HFF-Myc (cell line): ENCODE results near the gene TRPM1.

Source experiments
- DNase-seq: peaks from one replicate; pipeline ENCODE4 v3.0.0-alpha.2; 2011; ENCODE audit warnings: low read depth; ENCODE audit errors: extremely low read depth
- H3K4me3 ChIP-seq: replicated peaks from 2 replicates; pipeline ENCODE4 v1.5.1; 2011; ENCODE audit warnings: low read depth, mild to moderate bottlenecking, control low read depth, low read length
- TF ChIP-seq, protein P1 (sequence below): IDR thresholded peaks from 2 replicates; pipeline ENCODE4 v1.5.1; 2012; ENCODE audit warnings: mild to moderate bottlenecking, low read depth, low read length, control low read depth; ENCODE audit errors: missing control alignments

TRPM1 gene

DNA sequence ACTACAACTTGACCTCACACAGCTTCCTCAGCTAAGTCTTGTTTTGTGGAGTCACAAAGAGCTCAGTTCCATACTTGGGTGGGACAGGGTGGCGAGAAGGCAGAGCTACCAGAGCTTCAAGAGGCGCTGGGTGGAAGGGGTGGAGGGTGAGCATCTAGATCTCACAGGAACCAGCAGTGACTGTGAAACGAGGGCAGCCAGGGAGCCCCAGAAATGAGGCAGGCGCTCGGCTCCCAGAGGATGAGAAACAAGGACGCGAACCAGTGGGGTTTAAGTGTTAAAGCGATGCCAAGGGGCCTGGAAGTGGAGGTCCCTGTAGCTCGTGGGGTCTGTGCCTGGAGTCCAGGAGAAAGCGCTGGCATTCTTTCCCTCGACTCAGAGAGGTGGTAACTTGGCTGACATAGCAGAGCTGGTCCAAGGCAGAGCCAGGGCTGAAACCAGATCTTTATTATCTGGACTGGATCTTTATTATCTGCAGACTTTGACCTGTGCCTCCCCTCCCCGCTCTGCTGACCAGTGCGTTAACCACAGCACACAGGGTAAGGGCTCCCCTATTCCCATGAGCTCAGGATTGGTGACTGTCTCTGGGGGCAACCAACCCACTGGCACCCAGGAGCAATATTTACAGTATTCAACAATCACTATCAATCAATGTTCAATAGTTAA lies 26.2 kb upstream of the TRPM1 start:
- DNase-seq = no peak
- H3K4me3 ChIP-seq = no peak overlapping the region
- TF ChIP-seq, protein P1, sequence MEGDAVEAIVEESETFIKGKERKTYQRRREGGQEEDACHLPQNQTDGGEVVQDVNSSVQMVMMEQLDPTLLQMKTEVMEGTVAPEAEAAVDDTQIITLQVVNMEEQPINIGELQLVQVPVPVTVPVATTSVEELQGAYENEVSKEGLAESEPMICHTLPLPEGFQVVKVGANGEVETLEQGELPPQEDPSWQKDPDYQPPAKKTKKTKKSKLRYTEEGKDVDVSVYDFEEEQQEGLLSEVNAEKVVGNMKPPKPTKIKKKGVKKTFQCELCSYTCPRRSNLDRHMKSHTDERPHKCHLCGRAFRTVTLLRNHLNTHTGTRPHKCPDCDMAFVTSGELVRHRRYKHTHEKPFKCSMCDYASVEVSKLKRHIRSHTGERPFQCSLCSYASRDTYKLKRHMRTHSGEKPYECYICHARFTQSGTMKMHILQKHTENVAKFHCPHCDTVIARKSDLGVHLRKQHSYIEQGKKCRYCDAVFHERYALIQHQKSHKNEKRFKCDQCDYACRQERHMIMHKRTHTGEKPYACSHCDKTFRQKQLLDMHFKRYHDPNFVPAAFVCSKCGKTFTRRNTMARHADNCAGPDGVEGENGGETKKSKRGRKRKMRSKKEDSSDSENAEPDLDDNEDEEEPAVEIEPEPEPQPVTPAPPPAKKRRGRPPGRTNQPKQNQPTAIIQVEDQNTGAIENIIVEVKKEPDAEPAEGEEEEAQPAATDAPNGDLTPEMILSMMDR = no peak

DNA sequence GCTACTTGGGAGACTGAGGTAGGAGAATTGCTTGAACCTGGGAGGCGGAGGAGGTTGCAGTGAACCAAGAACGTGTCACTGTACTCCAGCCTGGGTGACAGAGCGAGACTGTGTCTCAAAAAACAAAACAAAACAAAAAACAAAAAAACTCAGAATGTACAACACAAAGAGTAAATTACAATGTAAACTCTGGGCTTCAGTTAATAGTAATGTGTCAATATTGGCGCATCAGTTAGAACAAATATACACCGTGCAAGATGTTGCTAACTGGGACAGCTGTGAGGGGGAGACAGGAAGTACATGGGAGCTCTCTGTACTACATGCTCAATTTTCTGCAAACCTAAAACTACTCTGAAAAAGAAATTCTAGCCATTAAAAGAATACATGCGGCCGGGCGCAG lies 23.5 kb upstream of the TRPM1 start:
- TF ChIP-seq, protein P1 = no peak
- no peak for DNase-seq
- H3K4me3 ChIP-seq = no peak overlapping the region

DNA sequence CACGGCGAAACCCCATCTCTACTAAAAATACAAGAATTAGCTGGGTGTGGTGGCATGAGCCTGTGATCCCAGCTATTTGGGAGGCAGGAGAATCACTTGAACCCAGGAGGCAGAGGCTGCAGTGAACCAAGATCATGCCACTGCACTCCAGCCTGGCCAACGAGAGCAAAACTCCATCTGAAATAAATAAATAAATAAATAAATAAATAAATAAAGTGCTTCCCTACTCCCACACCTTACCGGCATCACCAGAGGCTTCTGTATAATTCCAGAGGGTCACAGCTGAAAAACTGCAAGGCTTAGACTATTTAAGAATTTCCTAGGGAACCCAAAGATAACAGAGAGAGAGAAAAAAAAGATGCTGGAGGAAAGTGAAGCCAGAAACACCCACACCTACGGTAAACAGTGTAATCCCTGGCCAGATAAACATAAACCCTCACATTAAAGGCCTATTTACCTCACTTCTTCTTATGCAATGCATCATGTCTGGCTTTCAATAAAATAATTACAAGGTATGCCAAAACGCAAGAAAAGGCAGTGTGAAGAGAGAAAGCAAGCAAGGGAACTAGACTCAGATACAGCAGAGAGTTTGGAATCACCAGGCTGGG lies 15.0 kb upstream of the TRPM1 start:
- TF ChIP-seq, protein P1 = no peak
- H3K4me3 ChIP-seq = no peak overlapping the region
- no peak for DNase-seq

DNA sequence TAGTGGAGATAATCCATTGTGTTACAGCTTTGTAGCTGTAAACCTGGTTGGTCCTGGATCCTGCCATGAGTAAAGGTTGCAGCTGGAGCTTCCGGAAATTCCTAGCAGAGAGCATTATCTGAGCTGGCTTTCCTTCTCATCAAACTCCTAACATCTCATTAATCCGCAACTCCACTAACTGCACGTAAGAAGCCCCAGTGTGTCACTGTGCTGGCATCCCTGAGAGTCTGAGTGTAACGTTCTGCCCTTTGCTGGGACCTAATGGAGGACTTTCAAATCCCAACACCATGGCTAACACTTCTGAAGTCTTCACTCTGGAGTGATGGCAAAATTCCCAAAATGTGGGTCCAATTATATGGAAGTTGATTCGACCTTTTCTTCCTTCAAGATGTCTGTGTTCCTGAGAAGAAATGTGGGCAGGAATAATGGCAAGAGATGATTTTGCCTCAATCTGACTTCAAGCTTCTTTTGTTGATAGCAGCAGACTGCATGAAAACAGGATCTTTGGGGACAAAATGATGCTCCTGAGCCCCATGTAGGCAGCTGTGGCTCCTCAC lies 9.6 kb upstream of the TRPM1 start:
- DNase-seq = peak; percentile 41
- TF ChIP-seq, protein P1 = no peak
- no peak overlapping the region for H3K4me3 ChIP-seq

DNA sequence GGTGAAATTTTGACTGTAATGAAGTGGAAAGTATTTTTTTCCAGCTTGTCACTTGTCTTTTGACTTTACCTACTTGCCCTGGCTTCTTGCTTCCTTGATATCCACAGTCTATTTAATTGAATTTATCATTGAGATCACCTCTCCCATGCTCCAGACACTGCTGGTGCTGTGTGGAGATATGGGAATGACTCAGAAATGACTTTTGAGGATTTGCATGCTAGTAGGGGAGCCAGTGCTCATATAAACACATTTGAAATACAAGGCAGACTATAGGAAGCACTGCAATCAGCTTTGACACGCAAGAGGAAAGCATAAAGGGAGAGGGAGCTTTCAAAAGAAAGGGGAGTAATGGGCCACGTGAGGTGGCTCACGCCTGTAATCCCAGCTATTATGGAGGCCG lies 7.3 kb upstream of the TRPM1 start:
- TF ChIP-seq, protein P1 = no peak
- no peak overlapping the region for H3K4me3 ChIP-seq
- no peak for DNase-seq

DNA sequence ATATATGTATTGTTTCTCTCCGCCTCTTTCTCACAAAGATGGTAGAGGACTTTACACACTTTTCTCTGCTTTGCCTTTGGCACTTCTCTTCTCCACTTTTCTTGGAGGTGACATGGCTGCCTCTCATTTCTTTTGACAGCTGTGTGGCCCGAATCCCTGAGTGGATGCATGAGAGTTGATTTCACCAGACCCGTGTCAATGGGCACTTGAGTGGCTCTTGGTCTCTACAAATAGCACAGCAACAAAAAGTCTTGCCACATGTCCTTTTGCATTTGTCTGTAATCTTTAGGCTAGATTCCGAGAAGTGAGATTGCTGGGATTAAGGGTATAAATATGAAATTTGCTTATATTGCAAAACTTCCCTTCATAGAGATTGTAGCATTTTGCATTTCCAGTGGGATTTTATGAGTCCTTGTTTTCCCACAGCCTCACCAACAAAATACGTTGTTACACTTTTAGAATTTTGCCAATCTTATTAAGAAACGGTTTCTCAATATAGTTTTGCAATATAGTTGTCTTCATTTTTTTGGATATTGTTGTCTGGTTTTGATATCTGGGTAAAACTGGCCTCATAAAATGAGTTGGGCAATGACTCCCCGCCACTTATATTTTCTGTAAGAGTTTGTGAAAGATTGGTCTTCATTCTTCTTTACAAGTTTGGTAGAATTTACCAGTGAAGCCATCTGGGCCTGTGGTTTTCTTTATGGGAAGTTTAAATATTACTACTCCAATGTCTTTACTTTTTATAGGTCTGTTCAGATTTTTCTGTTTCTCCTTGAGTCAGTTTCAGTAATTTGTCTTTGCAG lies 5.2 kb upstream of the TRPM1 start:
- TF ChIP-seq, protein P1 = no peak
- DNase-seq = no peak
- no peak overlapping the region for H3K4me3 ChIP-seq
